A549 (cell line): ENCODE results near the gene FAM120A. TPM values are rescaled to one million over a fixed set of nuclear protein-coding genes. Genes with fewer than 3 reads are reported as not detected.

Experiments
- ATAC-seq, 2 experiments: fragments of 200-7000 bp in 1 of 2; fragments of >200 bp in 1 of 2; cut with Nextera tagmentation in 1 of 2; cut with Tn5 transposase in 1 of 2; 3 replicates each; pipeline versions ENCODE4 v1.8.0 to v1.9.1; 2018 to 2020; ENCODE audit warnings: mild to moderate bottlenecking in 1 of 2, moderate library complexity in 1 of 2
- CTCF ChIA-PET: fragments of 300-600 bp; sonication (Branson Sonifier 250); formaldehyde crosslinking; extraction: SDS; loops from one replicate; lab custom pipeline; 2021; ENCODE audit warnings: antibody characterized with exemption, inconsistent platforms; lab: Yijun Ruan, JAX
- POLR2A ChIA-PET: fragments of 350-600 bp; formaldehyde crosslinking; extraction: SDS; loops from one replicate; lab custom pipeline; 2021; ENCODE audit warnings: antibody characterized with exemption, inconsistent platforms; lab: Yijun Ruan, JAX
- DNase-seq, 2 experiments: peaks; one replicate each; pipeline versions ENCODE4 v3.0.0 to v3.0.0-alpha.2; 2011 to 2016; ENCODE audit warnings: low read depth in 1 of 2, low spot score in 1 of 2
- FAIRE-seq: peaks from 2 replicates; lab custom pipeline; 2011; peaks lifted over from hg19 to GRCh38; lab: Jason Lieb, UNC
- H3K27ac ChIP-seq, 2 experiments: fragments of >200 bp; sonication (Bioruptor Twin); formaldehyde crosslinking; 3 replicates each; pipeline ENCODE4 v1.5.1; 2016 to 2017
- H3K4me1 ChIP-seq: fragments of >200 bp; sonication (Bioruptor Twin); formaldehyde crosslinking; 3 replicates; pipeline ENCODE4 v1.6.1; 2016
- H3K4me2 ChIP-seq: fragments of >200 bp; sonication (Bioruptor Twin); formaldehyde crosslinking; 3 replicates; pipeline ENCODE4 v1.6.1; 2016
- H3K4me3 ChIP-seq: fragments of >200 bp; sonication (Bioruptor Twin); formaldehyde crosslinking; 3 replicates; pipeline ENCODE4 v1.5.1; 2016
- H3K9me3 ChIP-seq: fragments of >200 bp; sonication (Bioruptor Twin); formaldehyde crosslinking; 3 replicates; pipeline ENCODE4 v1.6.1; 2016
- CBX8 ChIP-seq: fragments of 200-600 bp; sonication (generic); IDR thresholded peaks from 2 replicates; pipeline ENCODE4 v1.6.1; 2016
- CEBPB ChIP-seq, 2 experiments: fragments of >200 bp in 1 of 2; sonication (Bioruptor Twin) in 1 of 2; formaldehyde crosslinking in 1 of 2; IDR thresholded peaks; 2 replicates each; pipeline ENCODE4 v1.6.1; 2012 to 2016
- EHF ChIP-seq: fragments of 250-450 bp; sonication (Bioruptor Pico); IDR thresholded peaks from 2 replicates; pipeline ENCODE4 v1.5.0; 2020; ENCODE audit warnings: mild to moderate bottlenecking
- GATA3 ChIP-seq: IDR thresholded peaks from 2 replicates; pipeline ENCODE4 v1.6.1; 2012; ENCODE audit warnings: borderline replicate concordance
- HEYL ChIP-seq: fragments of 250-450 bp; sonication (Bioruptor Pico); IDR thresholded peaks from 2 replicates; pipeline ENCODE4 v1.8.0; 2021; ENCODE audit warnings: mild to moderate bottlenecking, moderate library complexity
- HOXB5 ChIP-seq: fragments of 250-450 bp; sonication (Bioruptor Pico); IDR thresholded peaks from 2 replicates; pipeline ENCODE4 v1.5.0; 2020; ENCODE audit warnings: mild to moderate bottlenecking, moderate library complexity
- KDM1A ChIP-seq: fragments of 200-600 bp; sonication (generic); IDR thresholded peaks from 2 replicates; pipeline ENCODE4 v1.6.1; 2016; ENCODE audit warnings: low read depth, mild to moderate bottlenecking
- KDM5A ChIP-seq: fragments of 200-600 bp; sonication (generic); IDR thresholded peaks from 2 replicates; pipeline ENCODE4 v1.6.1; 2016; ENCODE audit warnings: antibody characterized with exemption, mild to moderate bottlenecking
- MAZ ChIP-seq: fragments of 150-350 bp; IDR thresholded peaks from 2 replicates; pipeline ENCODE4 v1.6.1; 2014; ENCODE audit warnings: antibody characterized with exemption, low read depth, low read length, borderline replicate concordance
- NFE2L2 ChIP-seq: fragments of 150-350 bp; conservative IDR thresholded peaks from 2 replicates; pipeline ENCODE4 v1.6.1; 2014; ENCODE audit warnings: low read length
- NR3C1 ChIP-seq: fragments of >200 bp; sonication (Bioruptor Twin); formaldehyde crosslinking; IDR thresholded peaks from 3 replicates; pipeline ENCODE4 v1.6.1; 2017
- PHF8 ChIP-seq: fragments of 200-600 bp; sonication (generic); IDR thresholded peaks from 2 replicates; pipeline ENCODE4 v1.6.1; 2016; ENCODE audit warnings: low read depth, mild to moderate bottlenecking, antibody characterized with exemption, moderate library complexity, borderline replicate concordance
- POLR2A ChIP-seq: IDR thresholded peaks from 2 replicates; pipeline ENCODE4 v1.6.1; 2012; ENCODE audit warnings: mild to moderate bottlenecking, low read length
- RAD21 ChIP-seq, 2 experiments: fragments of >200 bp in 1 of 2; sonication (Bioruptor Twin) in 1 of 2; formaldehyde crosslinking in 1 of 2; IDR thresholded peaks in 1 of 2; conservative IDR thresholded peaks in 1 of 2; 2 replicates in 1 of 2; 3 replicates in 1 of 2; pipeline ENCODE4 v1.6.1; 2012 to 2018; ENCODE audit warnings: inconsistent platforms in 1 of 2
- RNF2 ChIP-seq: fragments of 200-600 bp; sonication (generic); IDR thresholded peaks from 2 replicates; pipeline ENCODE4 v1.6.1; 2016; ENCODE audit warnings: low read depth, mild to moderate bottlenecking, antibody characterized with exemption, moderate library complexity, borderline replicate concordance
- SREBF2 ChIP-seq: fragments of 450-650 bp; IDR thresholded peaks from 2 replicates; pipeline ENCODE4 v1.6.1; 2014; ENCODE audit warnings: mild to moderate bottlenecking, moderate library complexity
- TP53 ChIP-seq: fragments of 250-450 bp; sonication (Bioruptor Pico); IDR thresholded peaks from 2 replicates; pipeline ENCODE4 v1.5.0; 2021; ENCODE audit warnings: mild to moderate bottlenecking, moderate library complexity
- ZNF302 ChIP-seq: fragments of 250-450 bp; sonication (Bioruptor Pico); IDR thresholded peaks from 2 replicates; pipeline ENCODE4 v1.9.0; 2021; ENCODE audit warnings: inconsistent platforms, mild to moderate bottlenecking, moderate library complexity
- ZSCAN20 ChIP-seq: fragments of 250-450 bp; sonication (Bioruptor Pico); IDR thresholded peaks from 2 replicates; pipeline ENCODE4 v1.8.0; 2022; ENCODE audit warnings: mild to moderate bottlenecking, moderate library complexity
- WGBS: methylation state at CpG from one replicate; pipeline ENCODE4 v1.1.6; 2017; ENCODE audit errors: missing lambda C conversion rate; 5-methylcytosine and 5-hydroxymethylcytosine counted together
- polyA plus RNA-seq, 4 experiments: library from polyadenylated mRNA; depleted of rRNA in 3 of 4; stranded (reverse); fragments of >200 nt; fragmentation: RNase III in 1 of 4; extraction: RNeasy Plus Mini Kit Qiagen cat#74134 plus additional on column Dnase treatment in 1 of 4; gene quantifications; 2 replicates in 3 of 4; 3 replicates in 1 of 4; pipeline ENCODE4 v1.2.3, GENCODE V29; 2011 to 2017
- TF ChIP-seq, protein P1 (sequence below): fragments of 200-600 bp; sonication (generic); IDR thresholded peaks from 2 replicates; pipeline ENCODE4 v1.6.1; 2016; ENCODE audit warnings: antibody characterized with exemption, mild to moderate bottlenecking, moderate library complexity
- TF ChIP-seq, protein P2 (sequence below): IDR thresholded peaks from 2 replicates; pipeline ENCODE4 v1.6.1; 2012
- TF ChIP-seq, protein P3 (sequence below): fragments of 250-450 bp; sonication (Bioruptor Pico); IDR thresholded peaks from 2 replicates; pipeline ENCODE4 v1.5.0; 2021; ENCODE audit warnings: mild to moderate bottlenecking, moderate library complexity, borderline replicate concordance
- TF ChIP-seq, protein P4 (sequence below): IDR thresholded peaks from 2 replicates; pipeline ENCODE4 v1.6.1; 2012

Gene FAM120A
- polyA plus RNA-seq, 2 of the 4 experiments (the other 2 are of a cell fraction), result 86.3 to 111 TPM

DNA sequence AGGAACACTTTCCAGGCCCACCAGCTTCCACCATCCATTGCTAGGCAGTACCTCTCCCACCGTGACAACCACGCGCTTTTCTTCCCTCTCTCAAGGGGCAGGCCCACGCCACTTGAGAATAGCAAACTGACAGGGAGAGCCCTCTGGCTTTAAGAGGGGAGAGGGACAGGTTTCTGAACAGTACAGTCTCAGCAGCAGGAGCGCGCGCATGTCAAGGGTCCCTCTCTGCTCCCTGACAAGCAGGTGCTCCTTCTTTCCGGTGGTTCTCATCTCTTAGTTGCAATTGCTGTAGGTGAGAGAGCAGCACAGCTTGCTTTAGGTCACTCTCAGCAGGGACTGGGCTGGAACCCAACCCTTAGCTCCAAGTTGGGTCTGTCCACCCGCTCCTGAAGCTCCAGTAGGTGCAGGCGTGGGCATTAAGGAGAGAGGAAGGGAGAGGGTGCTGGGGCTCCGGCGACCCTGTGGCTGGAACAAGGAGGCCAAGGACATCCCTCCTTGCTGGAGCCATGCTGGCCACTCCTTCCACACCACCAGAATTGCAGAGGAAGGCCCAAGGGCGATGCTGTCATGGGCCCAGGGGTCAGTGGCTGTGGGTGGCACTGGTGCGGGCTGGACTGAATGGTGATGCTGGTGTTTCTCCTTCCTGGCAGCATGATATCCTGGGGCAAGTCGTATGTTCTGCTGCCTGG, 115.9 kb downstream of the FAM120A start:
- Histone ChIP-seq H3K9me3 (peaks cover 12% of the 10 kb centered on the region; the same call in 2 of the 3 replicates), H3K27ac (peak overlapping the region; percentile 92 to 94), H3K4me1 (peaks cover 12% of the 10 kb centered on the region), H3K4me2 (peak overlapping the region; percentile 99), H3K4me3 (peak overlapping the region; percentile 57)
- FAIRE-seq, result no peak
- ChIA-PET CTCF (interaction anchor here (0.5 to 2.6 kb wide), 23 partner anchors 8 to 1042 kb away, joined by 3 to 26 read pairs (median 7); partner anchors contain the start of genes FAM120A, FAM120AOS and PHF2), POLR2A (no interaction called here)
- 86% methylated on average over 15 of the region's 15 CpGs for WGBS
- no peak for DNase-seq
- ATAC-seq, result peak; percentile 25 to 26
- TF ChIP-seq POLR2A (peak; percentile 34), HOXB5 (CRISPR knock-in tag) (no peak)

DNA sequence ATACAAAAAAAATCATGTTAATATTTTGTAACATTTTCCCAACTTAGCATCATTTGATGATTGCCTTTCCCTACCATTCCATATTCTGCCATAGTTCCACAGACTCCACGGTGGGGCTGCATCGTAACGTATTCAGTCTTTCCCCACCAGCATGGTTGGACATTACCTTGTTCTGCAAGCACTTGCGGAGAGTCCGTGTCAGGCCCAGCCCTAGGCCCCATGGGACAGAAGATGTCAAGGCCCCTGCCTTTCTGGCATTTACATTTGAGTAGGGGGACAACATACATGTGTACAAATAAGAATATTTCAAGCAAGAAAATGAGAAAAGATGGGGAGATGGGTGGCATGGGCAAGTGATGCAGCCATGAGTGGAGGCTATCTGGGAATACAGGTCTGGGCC, 116.7 kb downstream of the FAM120A start:
- FAIRE-seq, result no peak

DNA sequence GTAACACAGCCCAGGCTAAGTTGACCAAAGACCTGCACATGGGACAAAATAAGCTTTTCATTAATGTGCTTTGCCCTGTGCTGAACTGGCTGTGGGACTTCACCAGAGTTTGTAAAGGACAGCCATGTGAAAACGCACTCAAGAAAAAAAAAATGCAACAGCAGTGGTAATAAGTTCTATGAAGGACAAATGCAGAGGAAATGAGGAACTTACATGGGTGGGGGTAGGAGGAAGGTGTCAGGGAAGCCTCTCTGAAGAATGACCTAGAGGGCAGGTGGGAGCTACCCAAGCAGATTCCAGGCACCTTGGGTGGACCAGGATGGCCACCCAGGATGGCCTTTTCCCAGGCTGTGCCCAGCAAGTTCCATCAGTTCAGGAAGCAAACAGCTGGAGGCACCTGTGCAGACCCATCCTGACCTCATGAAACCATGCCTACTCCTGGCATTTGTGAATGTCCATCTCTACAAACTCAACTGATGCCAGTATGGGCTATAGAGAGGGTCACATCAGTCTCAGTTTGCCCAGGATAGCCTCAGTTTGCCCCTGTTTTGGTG, 118.2 kb downstream of the FAM120A start:
- H3K4me3 ChIP-seq, result no peak overlapping the region
- peaks cover 12% of the 10 kb centered on the region; the same call in 2 of the 3 replicates for H3K9me3 ChIP-seq
- peaks cover 12% of the 10 kb centered on the region for H3K4me1 ChIP-seq
- DNase-seq, result no peak
- 93% methylated on average over 1 of the region's 1 CpG for WGBS
- POLR2A ChIA-PET, result no interaction called here
- no peak for FAIRE-seq
- H3K4me2 ChIP-seq, result no peak overlapping the region
- TF ChIP-seq SREBF2 (no peak), TP53 (CRISPR knock-in tag) (no peak), RNF2 (no peak), RAD21 (conservative IDR thresholded peaks at IDR 0.05 in 1 of 2, IDR thresholded peaks at IDR 0.05 in 1 of 2) (no peak), CBX8 (no peak), NR3C1 (no peak), KDM1A (no peak), GATA3 (no peak), ZNF302 (CRISPR knock-in tag) (no peak), KDM5A (no peak), PHF8 (no peak), HOXB5 (CRISPR knock-in tag) (no peak)
- TF ChIP-seq, protein P1, sequence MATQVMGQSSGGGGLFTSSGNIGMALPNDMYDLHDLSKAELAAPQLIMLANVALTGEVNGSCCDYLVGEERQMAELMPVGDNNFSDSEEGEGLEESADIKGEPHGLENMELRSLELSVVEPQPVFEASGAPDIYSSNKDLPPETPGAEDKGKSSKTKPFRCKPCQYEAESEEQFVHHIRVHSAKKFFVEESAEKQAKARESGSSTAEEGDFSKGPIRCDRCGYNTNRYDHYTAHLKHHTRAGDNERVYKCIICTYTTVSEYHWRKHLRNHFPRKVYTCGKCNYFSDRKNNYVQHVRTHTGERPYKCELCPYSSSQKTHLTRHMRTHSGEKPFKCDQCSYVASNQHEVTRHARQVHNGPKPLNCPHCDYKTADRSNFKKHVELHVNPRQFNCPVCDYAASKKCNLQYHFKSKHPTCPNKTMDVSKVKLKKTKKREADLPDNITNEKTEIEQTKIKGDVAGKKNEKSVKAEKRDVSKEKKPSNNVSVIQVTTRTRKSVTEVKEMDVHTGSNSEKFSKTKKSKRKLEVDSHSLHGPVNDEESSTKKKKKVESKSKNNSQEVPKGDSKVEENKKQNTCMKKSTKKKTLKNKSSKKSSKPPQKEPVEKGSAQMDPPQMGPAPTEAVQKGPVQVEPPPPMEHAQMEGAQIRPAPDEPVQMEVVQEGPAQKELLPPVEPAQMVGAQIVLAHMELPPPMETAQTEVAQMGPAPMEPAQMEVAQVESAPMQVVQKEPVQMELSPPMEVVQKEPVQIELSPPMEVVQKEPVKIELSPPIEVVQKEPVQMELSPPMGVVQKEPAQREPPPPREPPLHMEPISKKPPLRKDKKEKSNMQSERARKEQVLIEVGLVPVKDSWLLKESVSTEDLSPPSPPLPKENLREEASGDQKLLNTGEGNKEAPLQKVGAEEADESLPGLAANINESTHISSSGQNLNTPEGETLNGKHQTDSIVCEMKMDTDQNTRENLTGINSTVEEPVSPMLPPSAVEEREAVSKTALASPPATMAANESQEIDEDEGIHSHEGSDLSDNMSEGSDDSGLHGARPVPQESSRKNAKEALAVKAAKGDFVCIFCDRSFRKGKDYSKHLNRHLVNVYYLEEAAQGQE, result no peak
- TF ChIP-seq, protein P2, sequence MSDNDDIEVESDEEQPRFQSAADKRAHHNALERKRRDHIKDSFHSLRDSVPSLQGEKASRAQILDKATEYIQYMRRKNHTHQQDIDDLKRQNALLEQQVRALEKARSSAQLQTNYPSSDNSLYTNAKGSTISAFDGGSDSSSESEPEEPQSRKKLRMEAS, result no peak
- TF ChIP-seq, protein P3, sequence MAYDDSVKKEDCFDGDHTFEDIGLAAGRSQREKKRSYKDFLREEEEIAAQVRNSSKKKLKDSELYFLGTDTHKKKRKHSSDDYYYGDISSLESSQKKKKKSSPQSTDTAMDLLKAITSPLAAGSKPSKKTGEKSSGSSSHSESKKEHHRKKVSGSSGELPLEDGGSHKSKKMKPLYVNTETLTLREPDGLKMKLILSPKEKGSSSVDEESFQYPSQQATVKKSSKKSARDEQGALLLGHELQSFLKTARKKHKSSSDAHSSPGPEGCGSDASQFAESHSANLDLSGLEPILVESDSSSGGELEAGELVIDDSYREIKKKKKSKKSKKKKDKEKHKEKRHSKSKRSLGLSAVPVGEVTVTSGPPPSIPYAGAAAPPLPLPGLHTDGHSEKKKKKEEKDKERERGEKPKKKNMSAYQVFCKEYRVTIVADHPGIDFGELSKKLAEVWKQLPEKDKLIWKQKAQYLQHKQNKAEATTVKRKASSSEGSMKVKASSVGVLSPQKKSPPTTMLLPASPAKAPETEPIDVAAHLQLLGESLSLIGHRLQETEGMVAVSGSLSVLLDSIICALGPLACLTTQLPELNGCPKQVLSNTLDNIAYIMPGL (CRISPR knock-in tag), result no peak
- TF ChIP-seq, all 56 proteins: peak for 0
- no peak for ATAC-seq
- no peak overlapping the region for H3K27ac ChIP-seq
- CTCF ChIA-PET, result interaction anchor here (0.5 to 1.3 kb wide), 2 partner anchors 139 to 613 kb away, joined by 3 read pairs; no protein-coding TSS in a partner anchor

More for the DNA sequence above, 116.7 kb downstream of the FAM120A start:
- ATAC-seq (no peak), DNase-seq (no peak)
- peaks cover 12% of the 10 kb centered on the region; the same call in 2 of the 3 replicates for H3K9me3 ChIP-seq
- 95% methylated on average over 5 of the region's 5 CpGs for WGBS
- H3K4me2 ChIP-seq, result no peak overlapping the region
- TF ChIP-seq CEBPB (IDR thresholded peaks at IDR 0.05) (no peak), RNF2 (no peak), ZSCAN20 (CRISPR knock-in tag) (no peak), TP53 (CRISPR knock-in tag) (no peak), HEYL (no peak), KDM1A (no peak), EHF (CRISPR knock-in tag) (no peak), MAZ (no peak), NR3C1 (no peak), NFE2L2 (no peak), PHF8 (no peak)
- TF ChIP-seq, protein P4, sequence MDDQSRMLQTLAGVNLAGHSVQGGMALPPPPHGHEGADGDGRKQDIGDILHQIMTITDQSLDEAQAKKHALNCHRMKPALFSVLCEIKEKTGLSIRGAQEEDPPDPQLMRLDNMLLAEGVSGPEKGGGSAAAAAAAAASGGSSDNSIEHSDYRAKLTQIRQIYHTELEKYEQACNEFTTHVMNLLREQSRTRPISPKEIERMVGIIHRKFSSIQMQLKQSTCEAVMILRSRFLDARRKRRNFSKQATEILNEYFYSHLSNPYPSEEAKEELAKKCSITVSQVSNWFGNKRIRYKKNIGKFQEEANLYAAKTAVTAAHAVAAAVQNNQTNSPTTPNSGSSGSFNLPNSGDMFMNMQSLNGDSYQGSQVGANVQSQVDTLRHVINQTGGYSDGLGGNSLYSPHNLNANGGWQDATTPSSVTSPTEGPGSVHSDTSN, result no peak
- TF ChIP-seq, protein P2, result no peak
- ChIA-PET CTCF (no interaction called here), POLR2A (no interaction called here)
- no peak overlapping the region for H3K27ac ChIP-seq
- peaks cover 12% of the 10 kb centered on the region for H3K4me1 ChIP-seq
- H3K4me3 ChIP-seq, result no peak overlapping the region
